ENCODE results near the gene RBM10. TPM values are rescaled to one million over a fixed set of nuclear protein-coding genes. Genes with fewer than 3 reads are reported as not detected.

RBM10 gene
- total and polyA plus RNA-seq, 12 donors = 23.1 to 32.1 (median 26.8) TPM

DNA sequence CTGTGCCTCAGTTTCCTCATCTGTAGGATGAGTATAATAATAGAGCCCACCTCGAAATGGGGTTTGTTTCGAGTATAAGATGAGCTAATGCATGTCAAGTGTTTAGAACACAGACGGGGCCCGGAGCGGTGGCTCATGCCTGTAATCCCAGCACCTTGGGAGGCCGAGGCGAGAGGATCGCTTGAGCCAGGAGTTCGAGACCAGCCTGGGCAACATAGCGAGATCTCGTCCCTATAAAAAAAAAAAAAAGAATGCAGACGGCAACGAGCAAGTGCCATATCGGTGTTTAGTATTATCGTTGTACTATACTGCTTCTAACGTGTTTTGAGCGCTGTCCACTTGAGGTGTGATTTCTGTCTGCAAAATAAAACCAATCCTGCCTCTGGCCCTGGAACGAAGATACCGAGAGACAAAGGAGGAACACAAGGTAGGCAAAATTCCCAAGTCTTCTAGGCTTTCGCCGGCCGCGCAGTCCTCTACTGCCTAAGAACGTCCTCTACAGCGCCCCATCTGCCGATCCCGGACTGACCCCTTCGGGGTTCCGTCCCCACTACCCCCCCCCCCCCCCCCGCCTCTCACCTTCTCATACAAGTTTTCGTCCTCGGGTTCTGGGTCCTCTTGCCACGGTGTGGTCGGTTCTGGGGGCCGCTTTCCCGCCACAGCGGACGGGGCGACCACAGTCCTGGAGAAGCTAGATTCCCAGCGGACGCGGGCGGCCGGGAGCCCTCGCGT lies 961 bp upstream of the RBM10 start:
- Histone ChIP-seq H3K4me1 (peaks cover 0 to 32% (median 19%) of the 10 kb centered on the region in 9 donors), H3K36me3 (peaks cover 0 to 30% (median 0%) of the 10 kb centered on the region in 9 donors), H3K27ac (peak overlapping the region; percentile 89 to 98 (median 92)), H3K9me3 (no peaks in the 10 kb centered on the region), H3K27me3 (peaks cover 0 to 35% (median 0%) of the 10 kb centered on the region in 7 donors), H3K4me3 (peak overlapping the region; percentile 41 to 89 (median 67))
- WGBS, 2 donors = 5 to 6% methylated on average over 24 to 36 of the region's 46 CpGs
- intact Hi-C loops (cut with DNase I) = no loop called here
- peak; percentile 7 to 51 (median 27) for ATAC-seq
- DNase-seq = peak; percentile 25 to 35
- TF ChIP-seq, protein P1, sequence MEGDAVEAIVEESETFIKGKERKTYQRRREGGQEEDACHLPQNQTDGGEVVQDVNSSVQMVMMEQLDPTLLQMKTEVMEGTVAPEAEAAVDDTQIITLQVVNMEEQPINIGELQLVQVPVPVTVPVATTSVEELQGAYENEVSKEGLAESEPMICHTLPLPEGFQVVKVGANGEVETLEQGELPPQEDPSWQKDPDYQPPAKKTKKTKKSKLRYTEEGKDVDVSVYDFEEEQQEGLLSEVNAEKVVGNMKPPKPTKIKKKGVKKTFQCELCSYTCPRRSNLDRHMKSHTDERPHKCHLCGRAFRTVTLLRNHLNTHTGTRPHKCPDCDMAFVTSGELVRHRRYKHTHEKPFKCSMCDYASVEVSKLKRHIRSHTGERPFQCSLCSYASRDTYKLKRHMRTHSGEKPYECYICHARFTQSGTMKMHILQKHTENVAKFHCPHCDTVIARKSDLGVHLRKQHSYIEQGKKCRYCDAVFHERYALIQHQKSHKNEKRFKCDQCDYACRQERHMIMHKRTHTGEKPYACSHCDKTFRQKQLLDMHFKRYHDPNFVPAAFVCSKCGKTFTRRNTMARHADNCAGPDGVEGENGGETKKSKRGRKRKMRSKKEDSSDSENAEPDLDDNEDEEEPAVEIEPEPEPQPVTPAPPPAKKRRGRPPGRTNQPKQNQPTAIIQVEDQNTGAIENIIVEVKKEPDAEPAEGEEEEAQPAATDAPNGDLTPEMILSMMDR (IDR thresholded peaks at IDR 0.05) = no peak

DNA sequence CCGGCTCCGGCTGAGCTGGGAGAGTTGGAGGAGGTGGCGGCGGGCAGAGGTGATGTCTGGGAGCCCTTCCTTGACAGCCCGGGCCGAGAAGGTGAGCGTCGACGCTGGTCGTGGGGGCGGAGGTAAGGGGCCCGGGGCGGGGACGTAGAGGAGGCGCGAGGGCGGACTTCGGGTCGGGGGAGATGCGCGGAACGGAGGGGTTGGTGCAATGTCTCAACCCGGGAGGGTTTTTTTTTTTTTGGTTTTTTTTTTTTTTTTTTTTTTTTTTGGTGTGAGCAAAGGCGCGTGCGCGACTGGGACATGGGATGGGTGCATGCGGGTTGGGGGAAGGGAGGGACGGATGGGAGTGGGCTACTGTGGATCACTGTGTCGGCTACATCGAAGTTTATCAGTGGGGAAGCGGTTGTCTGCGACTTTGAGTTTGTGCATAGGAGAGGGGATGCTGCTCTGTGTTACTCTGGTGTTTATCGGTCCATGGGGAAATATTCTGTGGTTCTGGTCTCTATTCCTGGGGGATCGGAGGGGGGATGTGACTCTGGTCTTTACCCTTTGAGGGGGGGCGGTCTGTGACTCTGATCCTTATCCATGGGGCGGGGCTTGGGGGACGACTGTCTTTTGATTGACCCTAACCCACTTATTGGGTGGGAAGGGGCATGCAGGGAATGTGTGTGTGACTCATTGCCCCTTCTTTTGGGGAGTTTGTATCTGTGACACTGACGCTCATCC lies 537 bp downstream of the RBM10 start:
- Histone ChIP-seq H3K27me3 (peaks cover 0 to 28% (median 0%) of the 10 kb centered on the region in 7 donors), H3K4me3 (peak overlapping the region; percentile 41 to 89 (median 67)), H3K27ac (peak overlapping the region; percentile 89 to 98 (median 92)), H3K9me3 (no peaks in the 10 kb centered on the region), H3K4me1 (peaks cover 0 to 33% (median 19%) of the 10 kb centered on the region in 9 donors), H3K36me3 (peaks cover 0 to 26% (median 0%) of the 10 kb centered on the region in 9 donors)
- TF ChIP-seq, protein P1 (IDR thresholded peaks at IDR 0.05) = no peak
- DNase-seq (no peak), ATAC-seq (peak; percentile 7 to 51 (median 37))
- intact Hi-C loops (cut with DNase I) = no loop called here
- WGBS, 2 donors = 1% methylated on average over 28 to 39 of the region's 39 CpGs

DNA sequence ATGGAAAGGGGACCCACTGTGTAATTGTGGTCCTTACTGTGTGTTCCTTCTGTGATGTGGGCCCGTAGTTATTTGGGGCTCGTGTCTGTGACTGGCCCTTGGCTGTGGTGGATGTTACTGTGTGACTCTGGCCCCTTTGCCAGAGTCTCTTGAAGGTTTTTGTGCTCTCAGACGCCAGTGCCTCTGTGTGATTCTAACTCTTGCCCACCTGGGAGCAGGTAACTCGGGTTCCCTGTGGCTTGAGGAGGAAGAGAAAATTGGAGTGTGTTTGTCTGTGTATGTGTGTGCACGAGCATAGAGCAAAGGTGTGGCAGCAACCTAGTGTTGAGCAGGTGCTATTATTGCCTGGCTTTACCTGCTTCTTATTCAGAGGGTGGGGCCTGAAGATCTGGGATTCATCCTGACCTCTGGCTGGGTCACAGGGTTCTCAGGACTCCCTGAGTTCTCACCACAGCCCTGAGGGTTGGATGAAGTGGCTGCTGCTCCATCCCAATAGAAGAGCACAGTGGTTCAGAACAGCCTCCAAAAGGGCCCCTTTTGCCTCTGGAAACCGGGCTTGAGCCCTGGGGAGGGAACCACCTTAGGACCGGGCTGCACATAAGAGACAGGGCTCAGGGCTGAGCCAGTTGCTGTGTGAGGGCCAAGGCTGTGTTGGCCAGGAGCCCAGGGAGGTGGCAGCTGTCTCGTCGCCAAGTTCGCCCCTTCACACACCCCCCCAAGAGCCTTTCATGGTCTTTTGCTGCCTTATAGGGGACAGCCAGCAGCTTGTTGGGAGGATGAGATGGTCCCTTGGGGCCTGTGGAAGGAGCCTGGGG lies 1.3 kb downstream of the RBM10 start:
- intact Hi-C loops (cut with DNase I) = no loop called here
- H3K27me3 ChIP-seq = peaks cover 0 to 22% (median 0%) of the 10 kb centered on the region in 7 donors
- TF ChIP-seq, protein P1 (IDR thresholded peaks at IDR 0.05) = no peak
- peaks cover 0 to 33% (median 19%) of the 10 kb centered on the region in 9 donors for H3K4me1 ChIP-seq
- no peaks in the 10 kb centered on the region for H3K9me3 ChIP-seq
- peak overlapping the region in 5 of 10 donors; percentile 92 to 98 (median 97) for H3K27ac ChIP-seq
- H3K4me3 ChIP-seq = peak overlapping the region; percentile 41 to 89 (median 67)
- H3K36me3 ChIP-seq = peaks cover 0 to 29% (median 0%) of the 10 kb centered on the region in 9 donors
- peak in 1 of 8 donors; percentile 5 for ATAC-seq
- no peak for DNase-seq
- 1 to 3% methylated on average over 9 to 10 of the region's 10 CpGs for WGBS, 2 donors
